HepG2 (cell line): Measurements from ENCODE around the gene CASP1. TPM values are rescaled to one million over a fixed set of nuclear protein-coding genes. Genes with fewer than 3 reads are reported as not detected.

ENCODE experiments used
- ATF2 ChIP-seq: sonication (generic); formaldehyde crosslinking; IDR thresholded peaks from 2 replicates; pipeline ENCODE4 v1.4.0; 2020; ENCODE audit warnings: missing genetic modification reagents
- E2F2 ChIP-seq: sonication (generic); formaldehyde crosslinking; IDR thresholded peaks from 2 replicates; pipeline ENCODE4 v1.4.0; 2020; ENCODE audit warnings: missing genetic modification reagents, borderline replicate concordance
- EP300 ChIP-seq, 3 experiments: sonication (generic) in 1 of 3; formaldehyde crosslinking in 1 of 3; IDR thresholded peaks; 2 replicates each; pipeline versions ENCODE4 v1.5.1 to v1.6.1; 2011 to 2020; ENCODE audit warnings: low read depth in 2 of 3, low read length in 2 of 3, borderline replicate concordance in 1 of 3, improper control_type of control experiment in 1 of 3, mild to moderate bottlenecking in 1 of 3, missing genetic modification reagents in 1 of 3, moderate library complexity in 1 of 3
- FOXA3 ChIP-seq: IDR thresholded peaks from 2 replicates; pipeline ENCODE4 v1.6.1; 2016; ENCODE audit warnings: missing genetic modification reagents, missing compliant biosample characterization
- HES4 ChIP-seq: sonication (generic); formaldehyde crosslinking; IDR thresholded peaks from 2 replicates; pipeline ENCODE4 v1.9.0; 2021; ENCODE audit warnings: mild to moderate bottlenecking, missing genetic modification reagents, borderline replicate concordance
- HIC2 ChIP-seq: sonication (generic); formaldehyde crosslinking; IDR thresholded peaks from 2 replicates; pipeline ENCODE4 v1.9.0; 2022; ENCODE audit warnings: low read depth, missing genetic modification reagents
- JUND ChIP-seq: sonication (generic); formaldehyde crosslinking; IDR thresholded peaks from 2 replicates; pipeline ENCODE4 v1.8.0; 2022; ENCODE audit warnings: mild to moderate bottlenecking, missing genetic modification reagents
- MTA3 ChIP-seq: sonication (generic); formaldehyde crosslinking; IDR thresholded peaks from 2 replicates; pipeline ENCODE4 v1.4.0; 2020; ENCODE audit warnings: missing genetic modification reagents
- NR2C2 ChIP-seq: sonication (generic); formaldehyde crosslinking; IDR thresholded peaks from 2 replicates; pipeline ENCODE4 v1.4.0; 2020; ENCODE audit warnings: missing genetic modification reagents, mild to moderate bottlenecking, moderate library complexity, borderline replicate concordance
- RBM39 ChIP-seq: fragments of 200-400 bp; formaldehyde crosslinking; IDR thresholded peaks from one replicate; pipeline ENCODE4 v1.6.1; 2018; ENCODE audit warnings: antibody characterized with exemption, mild to moderate bottlenecking, low read depth, low read length; ENCODE audit not compliant: poor library complexity, severe bottlenecking
- SIN3B ChIP-seq: fragments of 150-350 bp; IDR thresholded peaks from 2 replicates; pipeline ENCODE4 v1.6.1; 2014; ENCODE audit warnings: low read length
- SOX13 ChIP-seq, 3 experiments: fragments of 450-650 bp in 1 of 3; sonication (generic) in 1 of 3; formaldehyde crosslinking in 1 of 3; IDR thresholded peaks in 2 of 3; conservative IDR thresholded peaks in 1 of 3; 2 replicates each; pipeline versions ENCODE4 v1.5.0 to v1.6.1; 2016 to 2020; ENCODE audit warnings: antibody characterized with exemption in 1 of 3, mild to moderate bottlenecking in 1 of 3, missing compliant biosample characterization in 1 of 3, missing genetic modification reagents in 1 of 3, moderate library complexity in 1 of 3
- TAF1 ChIP-seq: sonication (generic); formaldehyde crosslinking; IDR thresholded peaks from 2 replicates; pipeline ENCODE4 v1.4.0; 2020; ENCODE audit warnings: missing genetic modification reagents
- THAP11 ChIP-seq: IDR thresholded peaks from 2 replicates; pipeline ENCODE4 v1.6.1; 2016; ENCODE audit warnings: missing biosample characterization, missing genetic modification reagents
- ZNF672 ChIP-seq: sonication (generic); formaldehyde crosslinking; IDR thresholded peaks from 2 replicates; pipeline ENCODE4 v1.8.1; 2022; ENCODE audit warnings: missing genetic modification reagents
- ZNF691 ChIP-seq: sonication (generic); formaldehyde crosslinking; IDR thresholded peaks from 2 replicates; pipeline ENCODE4 v1.4.0; 2020; ENCODE audit warnings: missing genetic modification reagents, low read depth, mild to moderate bottlenecking, borderline replicate concordance
- ZNF781 ChIP-seq: sonication (generic); formaldehyde crosslinking; IDR thresholded peaks from 2 replicates; pipeline ENCODE4 v1.5.1; 2020; ENCODE audit warnings: borderline replicate concordance, mild to moderate bottlenecking, missing genetic modification reagents; ENCODE audit errors: not compliant biosample characterization
- polyA plus RNA-seq, 8 experiments: library from polyadenylated mRNA; depleted of rRNA in 3 of 8; stranded (reverse) in 7 of 8; unstranded in 1 of 8; fragments of >200 nt; fragmentation: Illumina TruSeq in 4 of 8; extraction: Trizol in 4 of 8; gene quantifications; 2 replicates each; pipeline versions ENCODE4 v1.2.1 to v1.2.3, GENCODE V29; 2011 to 2016; ENCODE audit warnings: low read depth in 4 of 8, missing spikeins in 1 of 8, mixed read lengths in 1 of 8; ENCODE audit not compliant: insufficient read depth in 1 of 8
- total RNA-seq, 5 experiments: library from RNA; depleted of rRNA; stranded (reverse); fragments of >200 nt; fragmentation: Illumina TruSeq; extraction: Trizol; gene quantifications; 2 replicates each; pipeline ENCODE4 v1.2.3, GENCODE V29; 2016; ENCODE audit warnings: low read depth in 1 of 5
- TF ChIP-seq, protein P1 (sequence below): IDR thresholded peaks from 2 replicates; pipeline ENCODE4 v1.6.1; 2016; ENCODE audit warnings: mild to moderate bottlenecking

The CASP1 gene
- total and polyA plus RNA-seq, 2 of the 13 experiments (the other 11 are each of a cell fraction or from before 2014, with no cell fraction given) = 0.34 to 5.2 TPM

DNA sequence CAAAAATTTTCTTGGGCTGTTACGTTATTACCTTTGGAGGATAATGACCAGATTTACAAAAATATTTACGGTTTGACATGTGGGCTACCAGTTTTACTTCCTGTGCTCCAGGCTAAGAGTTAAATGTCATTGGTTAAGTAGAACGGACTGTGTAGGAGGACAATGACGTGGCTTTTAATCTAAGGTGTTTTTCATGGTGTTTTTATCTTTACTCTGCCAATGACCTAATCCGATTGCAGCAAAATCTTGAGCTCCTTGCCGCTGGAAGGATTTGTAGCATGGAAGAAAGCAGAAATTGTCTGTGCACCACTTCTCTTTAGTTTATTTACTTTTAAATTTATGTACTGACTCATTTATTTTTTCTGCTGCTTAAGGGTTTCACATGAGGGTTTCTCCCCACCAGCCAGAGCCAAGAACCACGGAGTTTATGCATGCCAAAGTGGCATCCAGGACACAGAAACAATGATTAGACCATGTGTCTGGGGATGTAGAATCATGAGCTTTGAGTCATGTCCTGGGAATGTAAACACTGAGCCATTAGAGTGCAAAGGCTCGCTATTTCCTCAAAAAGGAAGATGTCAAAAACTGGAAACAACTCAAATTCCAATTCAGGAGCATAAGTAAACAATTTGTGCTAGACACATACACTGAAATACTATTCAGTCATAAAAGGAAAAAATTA lies 12.1 kb upstream of the CASP1 start (continued):
- TF ChIP-seq THAP11 (CRISPR knock-in tag) (peak; percentile 61), SOX13 (IDR thresholded peaks at IDR 0.05) (peak; percentile 81), SOX13 (CRISPR knock-in tag; conservative IDR thresholded peaks at IDR 0.05 in 1 of 2, IDR thresholded peaks at IDR 0.05 in 1 of 2) (peak in 1 of 2 experiments; percentile 95; a peak in 2 of 4 replicates), HIC2 (CRISPR knock-in tag) (no peak), ZNF781 (CRISPR knock-in tag) (no peak), TAF1 (no peak), ZNF672 (CRISPR knock-in tag) (no peak), ATF2 (CRISPR knock-in tag) (peak; percentile 94), E2F2 (CRISPR knock-in tag) (no peak), SIN3B (0 out of 2 replicates have a peak, but pooled peaks have one; percentile 29), JUND (CRISPR knock-in tag) (peak; percentile 95), ZNF691 (CRISPR knock-in tag) (no peak), HES4 (no peak), FOXA3 (CRISPR knock-in tag) (peak; percentile 99), NR2C2 (no peak; the same call in 1 of the 2 replicates), RBM39 (no peak), EP300 (IDR thresholded peaks at IDR 0.05; ENCODE audit: low read depth in 2 of 2, low read length in 2 of 2) (peak in 1 of 2 experiments; percentile 92; a peak in 2 of 4 replicates), EP300 (CRISPR knock-in tag; IDR thresholded peaks at IDR 0.05; ENCODE audit: borderline replicate concordance) (peak; percentile 78; the same call in 1 of the 2 replicates), MTA3 (no peak)
- TF ChIP-seq, protein P1, sequence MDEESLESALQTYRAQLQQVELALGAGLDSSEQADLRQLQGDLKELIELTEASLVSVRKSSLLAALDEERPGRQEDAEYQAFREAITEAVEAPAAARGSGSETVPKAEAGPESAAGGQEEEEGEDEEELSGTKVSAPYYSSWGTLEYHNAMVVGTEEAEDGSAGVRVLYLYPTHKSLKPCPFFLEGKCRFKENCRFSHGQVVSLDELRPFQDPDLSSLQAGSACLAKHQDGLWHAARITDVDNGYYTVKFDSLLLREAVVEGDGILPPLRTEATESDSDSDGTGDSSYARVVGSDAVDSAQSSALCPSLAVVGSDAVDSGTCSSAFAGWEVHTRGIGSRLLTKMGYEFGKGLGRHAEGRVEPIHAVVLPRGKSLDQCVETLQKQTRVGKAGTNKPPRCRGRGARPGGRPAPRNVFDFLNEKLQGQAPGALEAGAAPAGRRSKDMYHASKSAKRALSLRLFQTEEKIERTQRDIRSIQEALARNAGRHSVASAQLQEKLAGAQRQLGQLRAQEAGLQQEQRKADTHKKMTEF = peak; percentile 83
